Breast epithelium (tissue), 4 donors: Measurements from ENCODE around the gene PPFIA1. TPM values are rescaled to one million over a fixed set of nuclear protein-coding genes. Genes with fewer than 3 reads are reported as not detected.

Experiments used
- DNase-seq, 2 donors: peaks; one replicate each; pipeline ENCODE4 v3.0.0-alpha.2; 2019; ENCODE audit warnings: low spot score in 2 of 2
- H3K27ac ChIP-seq, 2 donors: fragments of 200-600 bp; sonication (generic) in 1 of 2; one replicate each; pipeline ENCODE4 v1.5.1; 2016 to 2019; ENCODE audit warnings: mild to moderate bottlenecking in 1 of 2
- H3K27me3 ChIP-seq, 2 donors: fragments of 200-600 bp; sonication (generic) in 1 of 2; one replicate each; pipeline versions ENCODE4 v1.5.1 to v1.6.0; 2017 to 2019; ENCODE audit warnings: control low read depth in 1 of 2, mild to moderate bottlenecking in 1 of 2
- H3K36me3 ChIP-seq: fragments of 200-600 bp; one replicate; pipeline ENCODE4 v1.5.1; 2019
- H3K4me1 ChIP-seq, 2 donors: fragments of 200-600 bp; sonication (generic); one replicate each; pipeline ENCODE4 v1.5.1; 2016 to 2019; ENCODE audit warnings: control low read depth in 1 of 2
- H3K4me3 ChIP-seq, 3 donors: fragments of 200-600 bp; sonication (generic); 1 replicate in 2 of 3; 2 replicates in 1 of 3; pipeline ENCODE4 v1.5.1; 2016 to 2019; ENCODE audit warnings: mild to moderate bottlenecking in 3 of 3, moderate library complexity in 2 of 3
- H3K9me3 ChIP-seq, 2 donors: fragments of 200-600 bp; sonication (generic) in 1 of 2; one replicate each; pipeline ENCODE4 v1.5.1; 2016 to 2019; ENCODE audit warnings: control low read depth in 1 of 2
- CTCF ChIP-seq, 3 donors: fragments of 450-650 bp; IDR thresholded peaks; one replicate each; pipeline ENCODE4 v1.5.1; 2016 to 2017; ENCODE audit warnings: antibody characterized with exemption in 3 of 3, mild to moderate bottlenecking in 3 of 3, moderate library complexity in 3 of 3
- POLR2A ChIP-seq: fragments of 450-650 bp; IDR thresholded peaks from one replicate; pipeline ENCODE4 v1.6.1; 2016; ENCODE audit warnings: antibody characterized with exemption, mild to moderate bottlenecking, moderate library complexity
- POLR2AphosphoS5 ChIP-seq, 3 donors: sonication (generic); formaldehyde crosslinking; IDR thresholded peaks; one replicate each; pipeline ENCODE4 v1.6.1; 2017; ENCODE audit warnings: antibody characterized with exemption in 3 of 3
- intact Hi-C: fragments of 100-400 bp; cut with DNase I; formaldehyde crosslinking; loops from one replicate; pipeline ENCODE4 v1.15.1; 2023; ENCODE audit warnings: low total_unique reads
- total RNA-seq, 3 donors: library from RNA; depleted of rRNA; stranded (reverse); fragments of >200 nt; gene quantifications; one replicate each; pipeline ENCODE4 v1.1.0, GENCODE V29; 2016

Gene PPFIA1
- total RNA-seq: 10 to 100 TPM; 52.2 to 80.8 (median 78.0) TPM

GRCh38 chr11:70270104-70270876 lies at the start of gene PPFIA1:
PPFIA1 (plus strand) TSS chr11:70270690; CDS start chr11:70272173, 1,483 bp downstream.
- no peaks in the 10 kb centered on the region for H3K9me3 ChIP-seq
- TF ChIP-seq POLR2A (peak; percentile 56), CTCF (IDR thresholded peaks at IDR 0.05) (no peak), POLR2AphosphoS5 (IDR thresholded peaks at IDR 0.05) (peak; percentile 33 to 64 (median 49))
- H3K4me3 ChIP-seq: peak within 1 kb of the TSS; percentile 86 to 98 (median 92)
- intact Hi-C loops: loop anchor here (2.0 kb wide), 1 partner anchor 67 kb away; the partner anchor contains the start of gene FADD
- no peaks in the 10 kb centered on the region for H3K36me3 ChIP-seq
- peaks cover 0 to 13% of the 10 kb centered on the region in 2 donors for H3K4me1 ChIP-seq
- no peaks in the 10 kb centered on the region for H3K27me3 ChIP-seq
- peak within 1 kb of the TSS; percentile 93 to 95 for H3K27ac ChIP-seq
- peak; percentile 95 to 96 for DNase-seq

GRCh38 chr11:70220920-70221319 lies 49.6 kb upstream of the PPFIA1 start:
- intact Hi-C loops: no loop called here
- H3K36me3 ChIP-seq: no peaks in the 10 kb centered on the region
- no peaks in the 10 kb centered on the region for H3K9me3 ChIP-seq
- H3K27me3 ChIP-seq: no peaks in the 10 kb centered on the region
- DNase-seq: no peak
- no peak overlapping the region for H3K27ac ChIP-seq
- no peak for TF ChIP-seq POLR2A
- no peak for TF ChIP-seq CTCF (IDR thresholded peaks at IDR 0.05)
- no peak for TF ChIP-seq POLR2AphosphoS5 (IDR thresholded peaks at IDR 0.05)
- no peak overlapping the region for H3K4me3 ChIP-seq
- no peaks in the 10 kb centered on the region for H3K4me1 ChIP-seq

GRCh38 chr11:70225681-70226177 lies 44.8 kb upstream of the PPFIA1 start:
- TF ChIP-seq POLR2A (no peak), CTCF (IDR thresholded peaks at IDR 0.05) (no peak), POLR2AphosphoS5 (IDR thresholded peaks at IDR 0.05) (no peak)
- intact Hi-C loops: no loop called here
- H3K4me3 ChIP-seq: no peak overlapping the region
- H3K36me3 ChIP-seq: no peaks in the 10 kb centered on the region
- H3K4me1 ChIP-seq: no peaks in the 10 kb centered on the region
- H3K9me3 ChIP-seq: no peaks in the 10 kb centered on the region
- H3K27me3 ChIP-seq: no peaks in the 10 kb centered on the region
- no peak for DNase-seq
- no peak overlapping the region for H3K27ac ChIP-seq

GRCh38 chr11:70226183-70226582 lies 44.3 kb upstream of the PPFIA1 start:
- H3K4me1 ChIP-seq: no peaks in the 10 kb centered on the region
- H3K27ac ChIP-seq: no peak overlapping the region
- H3K27me3 ChIP-seq: no peaks in the 10 kb centered on the region
- no peak for DNase-seq
- TF ChIP-seq POLR2A (no peak), POLR2AphosphoS5 (IDR thresholded peaks at IDR 0.05) (no peak), CTCF (IDR thresholded peaks at IDR 0.05) (no peak)
- no peak overlapping the region for H3K4me3 ChIP-seq
- H3K36me3 ChIP-seq: no peaks in the 10 kb centered on the region
- no peaks in the 10 kb centered on the region for H3K9me3 ChIP-seq
- intact Hi-C loops: no loop called here

- TF ChIP-seq POLR2A (no peak), CTCF (IDR thresholded peaks at IDR 0.05) (no peak), POLR2AphosphoS5 (IDR thresholded peaks at IDR 0.05) (no peak)
- Histone ChIP-seq H3K36me3 (no peaks in the 10 kb centered on the region), H3K27ac (no peak overlapping the region), H3K27me3 (no peaks in the 10 kb centered on the region), H3K4me3 (no peak overlapping the region), H3K9me3 (no peaks in the 10 kb centered on the region), H3K4me1 (no peaks in the 10 kb centered on the region)
- intact Hi-C loops: no loop called here
- no peak for DNase-seq
These were observed 43.5 kb upstream of the PPFIA1 start for GRCh38 chr11:70226967-70227366.
